SJCRH30 (cell line): ENCODE measurements around the gene TAGLN3. TPM values are rescaled to one million over a fixed set of nuclear protein-coding genes. Genes with fewer than 3 reads are reported as not detected.

Source experiments
- DNase-seq, 2 experiments: peaks; one replicate each; pipeline ENCODE4 v3.0.0-alpha.2; 2015 to 2020
- H3K27ac ChIP-seq: fragments of 250-450 bp; sonication (Bioruptor Pico); 2 replicates; pipeline ENCODE4 v1.5.1; 2020; ENCODE audit warnings: mild to moderate bottlenecking, moderate library complexity
- H3K27me3 ChIP-seq: fragments of 250-450 bp; sonication (Bioruptor Pico); 2 replicates; pipeline ENCODE4 v1.5.1; 2020; ENCODE audit warnings: mild to moderate bottlenecking, moderate library complexity
- H3K36me3 ChIP-seq: fragments of 250-450 bp; sonication (Bioruptor Pico); 2 replicates; pipeline ENCODE4 v1.5.1; 2020; ENCODE audit warnings: mild to moderate bottlenecking, moderate library complexity
- H3K4me1 ChIP-seq: fragments of 250-450 bp; sonication (Bioruptor Pico); 2 replicates; pipeline ENCODE4 v1.5.1; 2020; ENCODE audit warnings: mild to moderate bottlenecking, moderate library complexity
- H3K4me3 ChIP-seq: fragments of 250-450 bp; sonication (Bioruptor Pico); 2 replicates; pipeline ENCODE4 v1.5.1; 2020; ENCODE audit warnings: mild to moderate bottlenecking, moderate library complexity
- H3K9me3 ChIP-seq: fragments of 250-450 bp; sonication (Bioruptor Pico); replicated peaks from 2 replicates; pipeline ENCODE4 v1.5.1; 2020; ENCODE audit warnings: mild to moderate bottlenecking, moderate library complexity
- total RNA-seq: library from RNA; depleted of rRNA; stranded (reverse); fragments of >200 nt; shearing (Covaris generic); gene quantifications from 2 replicates; pipeline ENCODE4 v1.2.3, GENCODE V29; 2014

The TAGLN3 gene
- total RNA-seq, 1 experiment from 2014 or later: 19.8 TPM

DNA sequence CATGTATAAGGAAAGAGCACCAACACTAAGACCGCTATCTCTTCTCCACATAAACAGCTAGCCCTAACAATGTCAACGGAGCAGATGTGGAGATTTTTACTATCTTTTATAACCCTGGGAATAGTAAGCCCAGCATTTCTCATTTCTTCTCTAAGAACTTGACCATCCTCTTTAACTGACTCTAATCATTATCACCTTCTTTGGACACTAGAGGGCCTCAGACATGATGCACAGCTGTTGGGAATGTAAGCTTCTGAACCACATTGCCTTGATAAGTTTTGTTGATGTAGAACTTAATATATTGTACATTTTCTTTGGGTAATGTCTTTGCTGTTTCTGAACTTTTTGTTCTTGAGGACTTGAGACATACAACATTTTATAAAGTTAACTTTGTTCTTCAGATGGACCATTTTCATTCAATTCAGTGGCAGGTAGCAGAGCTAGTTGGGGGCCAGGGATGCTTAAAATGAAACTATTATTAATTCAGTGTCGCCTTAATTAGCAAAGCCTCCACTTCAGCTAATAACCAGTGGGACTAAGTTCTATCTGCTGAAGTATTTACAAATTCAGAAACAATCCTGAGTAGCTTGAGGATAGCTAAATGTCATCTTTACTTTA is 9.6 kb upstream of the TAGLN3 start:
- H3K9me3 ChIP-seq: no peaks in the 10 kb centered on the region
- peak in 1 of 2 experiments; percentile 80 for DNase-seq
- no peak overlapping the region for H3K27ac ChIP-seq
- H3K36me3 ChIP-seq: peaks cover 42% of the 10 kb centered on the region
- no peak overlapping the region for H3K4me3 ChIP-seq
- no peaks in the 10 kb centered on the region for H3K27me3 ChIP-seq
- H3K4me1 ChIP-seq: no peaks in the 10 kb centered on the region

DNA sequence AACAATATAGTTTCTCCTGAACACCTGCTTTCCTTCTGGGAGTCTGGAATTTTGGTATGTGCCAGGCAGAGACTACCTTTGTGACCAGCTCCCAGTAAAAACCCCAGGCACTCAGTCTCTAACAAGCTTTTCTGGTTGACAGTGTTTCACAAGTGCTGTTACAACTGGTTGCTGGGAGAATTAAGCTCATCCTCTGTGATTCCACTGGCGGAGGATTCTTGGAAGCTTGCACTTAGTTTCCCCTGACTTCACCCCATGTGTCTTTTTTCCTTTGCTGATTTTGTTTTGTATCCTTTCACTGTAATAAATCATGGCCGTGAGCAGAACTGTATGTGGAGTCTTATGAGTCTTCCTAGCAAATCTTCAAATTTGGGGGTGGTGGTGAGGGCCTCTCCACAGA is 5.7 kb upstream of the TAGLN3 start:
- H3K4me3 ChIP-seq: no peak overlapping the region
- H3K4me1 ChIP-seq: peaks cover under 1% of the 10 kb centered on the region; the same call in 1 of the 2 replicates
- no peaks in the 10 kb centered on the region for H3K27me3 ChIP-seq
- peaks cover 28% of the 10 kb centered on the region for H3K36me3 ChIP-seq
- no peak for DNase-seq
- H3K27ac ChIP-seq: no peak overlapping the region
- no peaks in the 10 kb centered on the region for H3K9me3 ChIP-seq

DNA sequence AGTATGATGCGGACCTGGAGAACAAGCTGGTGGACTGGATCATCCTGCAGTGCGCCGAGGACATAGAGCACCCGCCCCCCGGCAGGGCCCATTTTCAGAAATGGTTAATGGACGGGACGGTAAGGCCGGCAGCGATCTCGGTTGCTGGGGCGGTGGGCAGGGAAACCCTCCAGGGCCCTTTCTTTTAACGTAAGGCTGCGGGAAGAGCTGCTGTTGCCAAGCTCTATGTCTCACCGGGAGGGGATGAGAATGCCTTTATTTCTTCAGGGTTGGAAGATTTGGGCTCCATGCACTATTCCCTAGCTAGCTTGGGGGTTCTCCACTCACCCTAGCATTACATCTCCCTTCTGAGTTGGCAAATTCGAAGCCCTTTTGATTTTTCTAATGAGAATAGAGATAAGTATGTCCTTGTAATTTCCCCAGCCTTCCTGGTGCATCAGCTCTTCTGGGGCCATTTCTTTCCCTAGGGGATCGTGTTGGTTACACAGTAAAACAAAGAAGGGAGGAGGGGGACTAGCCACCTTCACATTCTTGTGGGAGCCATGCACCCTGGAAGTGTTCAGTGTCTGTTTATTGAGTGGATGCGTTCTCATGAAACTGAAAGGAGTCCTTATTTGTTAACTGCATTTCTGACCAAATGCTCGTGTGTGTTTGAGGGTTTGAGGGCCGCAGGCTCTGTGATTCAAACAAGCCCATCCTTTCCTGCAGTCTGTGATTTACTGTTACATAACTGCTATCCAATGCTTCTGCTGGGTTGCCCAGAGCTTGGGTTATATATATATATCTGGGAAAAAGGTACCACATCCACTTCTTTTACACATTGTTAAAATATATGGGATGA is 982 bp downstream of the TAGLN3 start:
- Histone ChIP-seq H3K27ac (peak overlapping the region; percentile 74), H3K4me1 (peaks cover 20% of the 10 kb centered on the region), H3K36me3 (peaks cover 18% of the 10 kb centered on the region), H3K27me3 (no peaks in the 10 kb centered on the region), H3K9me3 (no peaks in the 10 kb centered on the region), H3K4me3 (peak overlapping the region; percentile 65)
- DNase-seq: peak in 1 of 2 experiments; percentile 38

DNA sequence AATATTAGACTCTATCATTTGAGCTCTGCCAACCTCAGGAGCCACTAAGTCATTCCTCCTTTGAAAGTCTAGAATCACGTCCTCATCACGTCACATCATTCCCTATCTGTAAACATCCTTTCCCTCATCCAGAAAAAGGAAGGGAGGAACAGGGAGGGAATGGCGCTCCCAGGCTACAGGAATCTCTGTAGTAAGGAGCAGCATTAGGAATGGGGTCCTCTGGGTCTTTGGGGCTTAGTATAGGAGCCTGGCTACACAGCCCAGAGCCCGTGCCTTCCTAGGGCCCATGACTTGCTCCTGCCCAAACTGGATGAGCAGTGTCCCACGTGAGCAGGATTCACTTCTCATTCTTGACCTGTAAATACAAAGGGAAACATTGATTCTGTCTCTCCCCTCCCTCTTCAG is 1.6 kb downstream of the TAGLN3 start:
- DNase-seq: no peak
- H3K27me3 ChIP-seq: no peaks in the 10 kb centered on the region
- no peaks in the 10 kb centered on the region for H3K9me3 ChIP-seq
- peak overlapping the region; percentile 65 for H3K4me3 ChIP-seq
- peaks cover 22% of the 10 kb centered on the region for H3K36me3 ChIP-seq
- no peak overlapping the region for H3K27ac ChIP-seq
- H3K4me1 ChIP-seq: peaks cover 23% of the 10 kb centered on the region

DNA sequence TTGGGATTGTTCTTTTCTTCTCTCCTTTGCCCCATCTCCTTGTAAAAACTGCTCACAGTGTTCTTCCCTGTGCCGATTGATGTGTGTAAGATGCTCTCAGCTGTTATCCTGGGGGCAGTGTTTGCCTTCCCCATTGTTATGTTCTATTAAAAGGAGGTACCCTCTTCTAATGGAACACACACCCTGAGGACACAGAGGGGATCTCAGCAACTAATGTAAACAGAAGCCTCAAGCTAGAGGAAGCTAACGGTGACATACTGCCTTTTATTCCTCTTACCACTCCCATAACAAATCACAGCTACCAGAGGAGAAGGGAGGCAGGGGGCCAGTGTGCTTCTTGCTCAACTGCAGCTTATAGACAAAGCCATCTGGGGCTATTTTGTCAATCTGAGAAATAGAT is 2.2 kb downstream of the TAGLN3 start:
- H3K4me3 ChIP-seq: no peak overlapping the region
- no peak overlapping the region for H3K27ac ChIP-seq

DNA sequence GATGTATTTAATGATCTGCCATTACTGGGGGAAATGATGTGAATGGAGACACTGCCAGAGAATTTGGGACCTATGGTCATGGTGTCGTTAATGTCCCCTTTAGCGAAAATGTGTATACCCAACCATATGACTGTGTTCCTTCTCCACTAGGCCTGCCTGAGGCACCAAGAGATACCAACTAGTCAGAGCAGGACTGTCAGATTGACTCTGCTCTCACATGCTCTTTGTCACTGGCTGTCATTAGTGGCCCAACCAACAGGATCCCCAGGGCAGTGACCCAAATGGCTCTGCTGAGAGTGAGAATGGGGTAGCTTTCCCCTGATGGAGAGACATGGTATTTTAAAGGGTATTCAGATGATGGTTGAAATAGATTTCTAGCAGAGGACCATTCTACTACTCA is 2.8 kb downstream of the TAGLN3 start:
- Histone ChIP-seq H3K4me3 (no peak overlapping the region), H3K27me3 (no peaks in the 10 kb centered on the region), H3K4me1 (peaks cover 23% of the 10 kb centered on the region), H3K27ac (no peak overlapping the region), H3K9me3 (no peaks in the 10 kb centered on the region), H3K36me3 (peaks cover 27% of the 10 kb centered on the region)
- DNase-seq: no peak

More for the DNA sequence above, 2.2 kb downstream of the TAGLN3 start:
- Histone ChIP-seq H3K36me3 (peaks cover 22% of the 10 kb centered on the region), H3K4me1 (peaks cover 23% of the 10 kb centered on the region), H3K27me3 (no peaks in the 10 kb centered on the region), H3K9me3 (no peaks in the 10 kb centered on the region)
- peak in 1 of 2 experiments; percentile 42 for DNase-seq

DNA sequence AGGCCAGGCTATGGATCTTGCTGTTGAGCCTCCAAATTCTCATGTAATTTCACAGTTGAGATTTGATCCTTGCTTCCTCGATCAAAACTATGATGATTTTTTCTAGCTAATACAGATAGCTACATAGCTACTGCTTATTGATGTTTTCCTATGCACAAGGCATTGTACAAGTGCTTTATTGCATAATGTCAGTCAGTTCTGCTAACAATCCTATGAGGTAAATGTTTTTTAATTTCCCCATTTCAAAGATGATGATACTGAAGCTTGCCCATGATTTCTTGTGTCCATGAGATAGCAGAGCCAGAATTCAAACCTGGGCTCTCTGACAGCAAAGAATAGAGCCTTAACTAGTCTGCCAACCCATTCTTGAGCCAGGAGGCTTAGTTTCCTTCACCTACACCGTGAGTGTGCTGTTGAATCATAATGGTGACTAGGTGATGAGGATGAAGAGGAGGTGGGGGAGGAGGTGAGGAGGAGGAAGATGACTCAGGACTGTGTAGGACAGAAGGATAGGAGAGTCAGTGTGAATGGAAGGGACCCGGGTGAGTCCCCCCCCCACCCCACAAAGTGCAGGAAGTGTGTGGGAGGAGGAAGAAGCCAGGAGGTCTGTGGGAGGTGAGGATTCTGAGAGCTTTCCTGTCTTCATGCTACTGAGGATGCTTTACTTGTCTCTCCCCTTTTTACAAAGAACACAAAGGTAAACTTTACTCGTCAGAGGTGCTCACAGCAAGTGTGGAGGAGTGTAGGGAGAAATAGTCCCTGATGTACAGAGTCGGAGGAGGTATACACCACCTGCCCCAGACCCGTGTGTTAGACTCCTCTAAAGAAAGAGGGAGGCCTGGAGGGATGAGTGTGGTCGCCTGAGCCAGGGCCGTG is 3.6 kb downstream of the TAGLN3 start:
- no peak for DNase-seq
- H3K9me3 ChIP-seq: no peaks in the 10 kb centered on the region
- no peaks in the 10 kb centered on the region for H3K27me3 ChIP-seq
- H3K4me3 ChIP-seq: no peak overlapping the region
- peaks cover 30% of the 10 kb centered on the region for H3K36me3 ChIP-seq
- H3K4me1 ChIP-seq: peaks cover 23% of the 10 kb centered on the region
- no peak overlapping the region for H3K27ac ChIP-seq

DNA sequence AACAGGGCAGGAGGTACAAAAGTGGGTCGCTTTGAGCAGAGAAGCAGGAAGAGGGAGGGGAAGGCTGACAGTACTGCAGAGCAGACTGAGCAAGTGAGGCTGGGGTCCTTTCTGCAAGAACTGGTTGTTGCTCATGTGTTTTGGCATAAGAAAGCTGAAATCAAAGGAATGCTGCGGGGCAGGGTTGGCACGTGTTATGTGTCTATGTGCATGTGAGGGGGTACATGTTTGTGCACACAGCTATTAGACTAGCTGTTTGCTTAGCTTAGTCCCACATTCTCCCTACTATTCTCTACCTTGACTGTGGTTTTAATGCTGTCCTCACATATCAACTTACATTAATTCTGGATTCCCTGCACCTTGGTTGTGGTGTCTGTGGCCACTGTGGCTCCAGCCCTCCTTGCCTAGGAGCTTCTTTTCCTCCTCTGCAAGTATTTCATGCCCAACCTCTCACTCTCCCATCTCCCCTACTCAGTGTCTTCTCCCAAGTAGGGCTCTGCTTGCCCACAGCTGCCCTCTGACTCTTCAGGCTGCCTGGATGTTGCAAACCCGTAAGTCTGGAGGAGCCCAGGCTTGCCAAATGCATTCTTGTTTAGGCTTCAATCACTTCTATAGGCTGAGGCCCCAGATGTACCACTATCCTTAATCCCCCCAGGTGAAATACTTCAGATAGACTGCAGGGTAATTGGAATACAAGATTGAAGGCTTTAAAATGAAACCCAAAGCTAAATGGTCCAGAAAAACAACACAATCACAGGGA is 4.8 kb downstream of the TAGLN3 start:
- Histone ChIP-seq H3K27ac (no peak overlapping the region), H3K4me1 (peaks cover 19% of the 10 kb centered on the region), H3K4me3 (no peak overlapping the region), H3K36me3 (peaks cover 32% of the 10 kb centered on the region), H3K9me3 (no peaks in the 10 kb centered on the region), H3K27me3 (no peaks in the 10 kb centered on the region)
- DNase-seq: no peak

DNA sequence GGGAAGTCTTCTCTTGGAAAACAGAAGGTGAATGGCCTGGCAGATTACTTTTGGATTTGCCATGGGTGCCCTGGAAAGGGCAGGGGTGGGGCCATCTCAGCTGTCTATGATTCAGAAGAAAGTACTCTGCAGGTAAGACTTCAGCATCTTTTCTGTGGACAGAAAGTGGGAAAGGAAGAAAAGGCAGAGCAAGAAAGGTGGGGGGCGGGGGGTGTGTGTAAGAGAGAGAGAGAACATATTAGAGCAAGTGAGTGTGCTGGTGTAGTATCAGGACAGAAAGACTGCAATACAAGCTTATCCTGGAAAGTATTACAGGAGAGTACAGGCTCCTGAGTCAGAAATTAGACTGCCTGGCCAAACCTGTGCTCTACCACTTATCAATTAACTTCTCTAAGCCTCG is 5.5 kb downstream of the TAGLN3 start:
- H3K4me3 ChIP-seq: no peak overlapping the region
- no peak overlapping the region for H3K27ac ChIP-seq
- H3K9me3 ChIP-seq: no peaks in the 10 kb centered on the region
- H3K4me1 ChIP-seq: peaks cover 21% of the 10 kb centered on the region
- peaks cover 34% of the 10 kb centered on the region for H3K36me3 ChIP-seq
- DNase-seq: no peak
- no peaks in the 10 kb centered on the region for H3K27me3 ChIP-seq

DNA sequence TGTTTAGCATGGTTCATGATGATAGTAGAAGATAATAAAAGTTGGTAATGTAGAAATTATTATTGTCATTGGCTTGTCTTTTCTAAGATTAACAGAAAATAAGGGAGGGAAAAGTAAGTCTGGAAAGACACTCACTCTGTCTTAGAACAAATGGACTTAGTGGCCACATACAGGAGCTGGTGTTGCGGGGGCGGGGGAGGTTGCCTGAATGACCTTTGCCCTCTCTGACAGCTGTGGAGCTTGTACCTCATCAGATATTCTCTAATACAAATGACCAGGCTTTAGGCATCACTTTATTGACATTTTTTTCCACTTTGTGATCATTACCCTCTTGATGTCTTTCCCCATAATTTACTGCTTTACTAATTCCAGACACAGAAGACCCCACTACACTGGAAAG is 5.9 kb downstream of the TAGLN3 start:
- Histone ChIP-seq H3K27me3 (no peaks in the 10 kb centered on the region), H3K36me3 (peaks cover 34% of the 10 kb centered on the region), H3K27ac (no peak overlapping the region), H3K4me3 (no peak overlapping the region), H3K4me1 (peaks cover 26% of the 10 kb centered on the region), H3K9me3 (no peaks in the 10 kb centered on the region)
- DNase-seq: no peak

DNA sequence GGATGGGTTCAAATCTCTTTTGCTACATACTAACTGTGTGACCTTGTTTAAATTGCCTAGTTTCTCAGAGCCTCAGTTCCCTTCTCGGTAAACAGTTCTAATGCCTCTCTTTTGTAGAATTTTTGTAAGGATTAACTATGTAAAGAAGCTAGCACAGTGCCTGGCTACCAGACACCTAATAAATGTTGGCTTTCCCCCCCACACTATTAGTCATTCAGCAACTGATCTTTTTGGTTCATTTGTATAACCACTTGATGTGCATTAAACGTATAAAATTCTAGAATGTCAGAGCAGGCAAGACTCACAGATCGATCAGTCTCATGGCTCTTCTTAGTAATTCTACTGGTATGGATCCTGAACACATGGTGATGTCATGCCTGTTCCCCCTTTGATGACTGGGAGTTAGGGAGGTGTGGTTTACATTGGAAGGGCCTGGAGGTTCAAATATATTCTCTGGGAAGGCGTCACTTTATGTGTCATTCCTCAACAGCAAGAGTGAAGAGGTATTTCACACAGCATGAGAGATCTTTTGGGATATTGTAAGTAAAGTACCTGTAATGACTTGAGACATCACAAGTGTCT is 6.5 kb downstream of the TAGLN3 start:
- H3K27me3 ChIP-seq: no peaks in the 10 kb centered on the region
- H3K9me3 ChIP-seq: no peaks in the 10 kb centered on the region
- peaks cover 34% of the 10 kb centered on the region for H3K36me3 ChIP-seq
- no peak for DNase-seq
- no peak overlapping the region for H3K27ac ChIP-seq
- H3K4me3 ChIP-seq: no peak overlapping the region
- H3K4me1 ChIP-seq: peaks cover 31% of the 10 kb centered on the region

DNA sequence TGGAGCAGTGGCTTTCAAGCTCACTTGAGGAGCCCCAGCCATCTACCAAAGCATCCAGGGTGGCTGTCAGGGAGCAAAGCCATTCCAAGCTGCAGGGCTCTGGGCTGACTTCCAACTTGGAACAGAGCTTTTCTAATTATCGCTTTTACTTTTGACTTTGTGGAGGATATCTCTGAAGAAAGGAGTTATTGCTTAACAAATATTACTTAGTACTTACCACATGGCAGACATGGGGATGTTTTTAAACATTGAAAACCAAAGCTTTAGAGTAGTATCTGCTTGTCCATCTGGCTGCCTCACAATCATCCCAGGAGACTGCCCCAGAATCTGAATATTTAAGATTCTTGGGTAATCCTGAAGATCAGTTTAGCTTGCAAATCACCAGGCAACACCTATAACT is 8.9 kb downstream of the TAGLN3 start:
- Histone ChIP-seq H3K9me3 (no peaks in the 10 kb centered on the region; the same call in 1 of the 2 replicates), H3K4me3 (no peak overlapping the region), H3K27ac (no peak overlapping the region), H3K36me3 (peaks cover 30% of the 10 kb centered on the region), H3K4me1 (peaks cover 36% of the 10 kb centered on the region), H3K27me3 (no peaks in the 10 kb centered on the region)
- no peak for DNase-seq

DNA sequence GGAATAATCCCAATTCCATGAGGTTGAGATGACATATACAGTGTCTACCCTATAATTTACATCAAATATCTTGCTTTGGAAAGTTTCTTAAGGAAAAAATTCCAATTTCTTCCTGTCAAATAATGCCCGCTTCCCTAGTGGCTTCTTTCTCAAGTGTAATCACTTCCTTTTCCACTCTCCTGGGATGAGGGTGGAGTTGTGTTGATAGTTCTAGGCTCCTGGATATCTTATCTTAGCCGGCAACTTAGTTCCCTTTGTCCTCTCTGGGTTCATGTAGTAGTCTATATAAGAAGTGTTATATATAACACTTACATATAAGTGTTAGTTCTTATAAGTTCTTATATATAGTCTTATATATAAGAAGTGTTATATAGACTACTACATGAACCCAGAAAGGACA is 10.9 kb downstream of the TAGLN3 start:
- peaks cover 23% of the 10 kb centered on the region for H3K36me3 ChIP-seq
- H3K4me1 ChIP-seq: peaks cover 37% of the 10 kb centered on the region
- no peak for DNase-seq
- no peak overlapping the region for H3K4me3 ChIP-seq
- H3K9me3 ChIP-seq: no peaks in the 10 kb centered on the region; the same call in 1 of the 2 replicates
- no peaks in the 10 kb centered on the region for H3K27me3 ChIP-seq
- H3K27ac ChIP-seq: no peak overlapping the region

DNA sequence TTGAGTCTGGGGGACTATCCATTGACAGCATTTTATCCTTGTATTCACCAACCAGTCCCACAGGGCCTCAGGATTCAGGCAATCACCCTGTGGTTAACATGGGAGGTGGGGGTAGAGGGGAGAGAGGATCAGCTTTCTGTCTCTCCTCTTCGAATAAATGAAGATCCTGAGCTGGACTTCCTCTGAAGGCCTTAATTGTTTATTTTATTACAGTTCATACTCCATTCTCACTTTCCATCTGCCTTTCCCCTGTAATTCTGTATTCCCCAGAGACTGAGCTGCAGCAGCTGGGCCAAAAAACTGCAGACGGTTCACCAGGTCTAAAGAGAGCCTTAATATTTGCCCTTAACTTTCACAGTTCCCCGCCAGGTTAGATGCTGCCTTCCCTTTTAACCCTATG is 11.9 kb downstream of the TAGLN3 start:
- DNase-seq: peak; percentile 79 to 92
- H3K27me3 ChIP-seq: no peaks in the 10 kb centered on the region
- no peaks in the 10 kb centered on the region; the same call in 1 of the 2 replicates for H3K9me3 ChIP-seq

More for the DNA sequence above, 11.9 kb downstream of the TAGLN3 start:
- H3K4me1 ChIP-seq: peaks cover 34% of the 10 kb centered on the region
- H3K36me3 ChIP-seq: peaks cover 19% of the 10 kb centered on the region
- peak overlapping the region; percentile 63 for H3K27ac ChIP-seq
- no peak overlapping the region for H3K4me3 ChIP-seq
